ENCODE data around the gene NRL.

Gene NRL

GRCh38 chr14:24072881-24073877, 41.6 kb downstream of the NRL start:
- H3K4me3 ChIP-seq: no peak overlapping the region
- H3K27ac ChIP-seq: no peak overlapping the region

GRCh38 chr14:24072436-24072835, 42.3 kb downstream of the NRL start:
- H3K27ac ChIP-seq: no peak overlapping the region
- no peak overlapping the region for H3K4me3 ChIP-seq

- no peak overlapping the region for H3K4me3 ChIP-seq
- H3K27ac ChIP-seq: no peak overlapping the region
Measured at GRCh38 chr14:24071836-24072430, 42.8 kb downstream of the NRL start.

GRCh38 chr14:24071144-24071697, 43.5 kb downstream of the NRL start, which contains the start of gene CPNE6:
Gene CPNE6, plus strand, starts transcription at chr14:24071562. Its CDS starts 1,375 bp downstream, at chr14:24072937.
- Histone ChIP-seq H3K4me3 (no peak within 1 kb of the TSS), H3K27ac (no peak within 1 kb of the TSS)

DNA sequence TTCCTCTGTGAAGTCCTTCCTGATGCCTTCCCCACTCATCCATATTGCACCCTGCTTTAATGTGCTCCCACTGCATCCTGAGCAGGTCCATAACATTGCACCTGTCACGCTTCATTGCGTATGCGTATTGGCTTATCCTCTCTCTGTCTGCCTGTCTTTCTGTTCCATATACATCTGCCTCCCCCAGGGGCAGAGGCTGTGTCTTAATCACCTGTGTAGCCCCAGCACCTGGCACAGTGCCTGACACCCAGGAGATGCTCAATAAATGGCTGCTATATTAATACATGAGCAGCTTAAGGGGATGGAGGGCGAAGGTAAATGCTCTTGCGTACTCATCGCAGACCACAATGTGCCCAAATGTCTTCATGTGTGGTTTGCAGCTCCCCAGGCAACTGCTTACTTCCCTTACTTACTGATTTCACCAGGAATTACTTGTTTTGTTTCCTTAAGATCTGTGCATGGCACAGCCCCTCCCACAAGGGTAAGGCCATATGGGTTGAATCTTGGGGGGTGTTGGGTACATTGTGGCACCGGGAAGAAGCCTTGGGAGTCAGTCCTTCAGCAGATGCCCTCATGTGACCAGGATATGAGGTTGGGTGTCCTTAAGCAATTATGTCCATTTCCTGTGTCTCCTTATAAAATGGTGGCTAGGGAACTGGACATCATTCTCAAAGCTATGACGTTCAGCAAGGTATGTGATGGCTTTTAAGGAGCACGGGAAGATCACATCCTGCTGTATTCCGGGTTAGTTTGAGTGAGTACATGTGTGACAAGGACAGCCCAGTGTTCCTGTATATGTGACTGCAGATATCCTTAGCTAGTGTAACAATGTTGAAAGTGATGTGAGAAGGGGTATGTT, 44.2 kb downstream of the NRL start:
- no peak overlapping the region for H3K27ac ChIP-seq
- H3K4me3 ChIP-seq: no peak overlapping the region

- no peak overlapping the region for H3K27ac ChIP-seq
- no peak overlapping the region for H3K4me3 ChIP-seq
Measured at GRCh38 chr14:24069411-24069735, 45.4 kb downstream of the NRL start.

DNA sequence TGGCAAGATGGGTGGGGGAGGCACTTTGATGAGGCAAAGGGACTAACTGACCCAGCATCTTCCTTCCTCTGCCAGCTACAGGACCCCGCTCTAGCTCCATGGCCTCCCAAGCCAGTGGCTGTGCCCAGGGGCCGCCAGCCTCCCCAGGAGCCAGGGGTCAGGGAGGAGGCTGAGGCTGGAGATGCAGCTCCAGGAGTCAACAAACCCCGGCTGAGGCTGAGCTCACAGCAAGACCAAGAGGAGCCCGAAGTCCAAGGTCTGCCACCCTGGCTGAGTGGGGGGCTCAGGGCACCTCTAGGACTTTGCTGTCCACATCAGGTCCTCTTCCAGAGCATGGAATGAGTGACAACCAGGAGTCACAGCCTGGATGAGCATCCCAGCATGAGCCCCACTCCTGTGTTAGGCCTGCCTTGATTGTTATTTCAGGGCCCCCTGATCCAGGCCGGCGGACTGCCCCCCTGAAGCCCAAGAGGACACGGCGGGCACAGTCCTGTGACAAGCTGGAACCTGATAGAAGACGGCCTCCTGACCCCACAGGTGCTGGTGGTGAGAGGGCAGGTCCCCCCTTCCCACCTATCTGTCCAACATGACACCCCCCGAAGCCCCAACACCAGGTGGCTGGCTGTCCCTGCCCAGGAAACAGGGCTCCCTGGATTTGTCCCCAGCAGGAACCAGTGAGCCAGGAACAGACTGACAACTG, 45.9 kb downstream of the NRL start:
- H3K27ac ChIP-seq: no peak overlapping the region
- H3K4me3 ChIP-seq: no peak overlapping the region

GRCh38 chr14:24067133-24068082, 47.3 kb downstream of the NRL start:
- Histone ChIP-seq H3K27ac (no peak overlapping the region), H3K4me3 (no peak overlapping the region)

GRCh38 chr14:24066496-24067132, 48.1 kb downstream of the NRL start:
- H3K27ac ChIP-seq: no peak overlapping the region
- H3K4me3 ChIP-seq: no peak overlapping the region

DNA sequence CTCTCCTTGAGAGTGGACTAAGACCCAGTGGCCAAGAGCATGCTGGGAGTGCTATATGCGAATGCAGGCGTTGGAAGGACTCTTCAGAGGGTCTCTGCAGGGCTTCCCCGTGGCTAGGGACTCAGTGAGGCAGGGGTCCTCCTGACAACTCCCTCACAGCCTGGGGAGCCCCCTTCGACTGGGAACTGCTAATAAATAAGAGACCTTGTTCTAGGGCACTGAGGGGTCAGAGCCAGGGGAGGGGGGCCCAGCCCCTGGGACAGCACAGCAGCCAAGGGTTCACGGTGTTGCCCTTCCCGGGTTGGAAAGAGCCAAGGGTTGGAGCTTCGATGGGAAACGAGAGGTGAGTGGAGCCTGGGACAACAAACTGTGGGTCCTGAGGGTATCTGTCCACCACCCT, 49.3 kb downstream of the NRL start:
- Histone ChIP-seq H3K27ac (no peak overlapping the region), H3K4me3 (no peak overlapping the region)

DNA sequence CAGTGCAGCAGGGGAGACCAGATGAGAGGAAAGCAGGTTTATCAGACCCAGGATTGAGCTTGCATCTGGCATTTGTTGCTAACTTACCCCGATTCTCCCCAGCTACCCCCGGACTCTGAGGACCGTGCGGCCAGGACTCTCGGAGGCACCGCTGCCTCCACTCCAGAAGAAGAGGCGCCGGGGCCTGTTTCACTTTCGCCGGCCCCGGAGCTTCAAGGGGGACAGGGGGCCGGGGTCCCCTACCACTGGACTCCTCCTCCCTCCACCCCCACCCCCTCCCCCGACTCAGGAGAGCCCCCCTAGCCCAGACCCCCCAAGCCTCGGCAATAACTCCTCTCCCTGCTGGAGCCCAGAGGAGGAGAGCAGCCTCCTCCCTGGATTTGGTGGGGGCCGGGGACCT, 49.9 kb downstream of the NRL start:
- H3K4me3 ChIP-seq: no peak overlapping the region
- H3K27ac ChIP-seq: no peak overlapping the region

DNA sequence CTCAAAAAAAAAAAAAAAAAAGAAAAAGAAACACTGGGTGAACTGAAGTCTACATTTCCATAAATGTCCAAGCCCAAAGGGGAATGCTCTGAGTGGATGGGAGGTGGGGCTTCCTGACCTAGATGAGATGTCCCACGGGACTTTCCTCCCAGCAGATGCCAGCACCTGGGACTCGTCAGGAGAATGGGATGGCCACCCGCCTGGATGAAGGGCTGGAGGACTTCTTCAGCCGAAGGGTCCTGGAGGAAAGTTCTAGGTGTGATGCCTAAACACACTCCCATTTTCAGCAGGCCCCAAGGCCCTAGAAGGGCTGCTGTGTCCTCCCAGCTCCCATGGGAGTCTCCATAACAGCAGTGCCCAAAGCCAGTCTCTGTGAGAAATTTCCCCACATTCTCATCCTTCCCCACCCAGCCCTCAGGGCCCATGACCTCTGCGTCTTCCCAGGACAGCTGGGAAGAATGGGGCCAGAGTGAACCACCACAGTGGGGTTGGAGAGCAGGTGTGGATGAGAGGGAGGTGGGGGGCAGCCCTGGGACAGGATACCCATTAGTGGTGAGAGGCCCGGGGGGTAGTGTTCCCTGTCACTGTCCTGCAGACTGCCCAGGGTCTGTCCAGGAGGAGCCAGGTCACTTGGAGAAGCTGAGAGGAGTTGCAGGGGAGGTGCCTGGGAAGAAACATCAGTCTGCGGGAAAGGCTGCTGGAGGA, 50.5 kb downstream of the NRL start:
- H3K4me3 ChIP-seq: no peak overlapping the region
- H3K27ac ChIP-seq: no peak overlapping the region

- Histone ChIP-seq H3K4me3 (no peak overlapping the region), H3K27ac (no peak overlapping the region)
Measured at GRCh38 chr14:24063263-24063836, 51.4 kb downstream of the NRL start.

DNA sequence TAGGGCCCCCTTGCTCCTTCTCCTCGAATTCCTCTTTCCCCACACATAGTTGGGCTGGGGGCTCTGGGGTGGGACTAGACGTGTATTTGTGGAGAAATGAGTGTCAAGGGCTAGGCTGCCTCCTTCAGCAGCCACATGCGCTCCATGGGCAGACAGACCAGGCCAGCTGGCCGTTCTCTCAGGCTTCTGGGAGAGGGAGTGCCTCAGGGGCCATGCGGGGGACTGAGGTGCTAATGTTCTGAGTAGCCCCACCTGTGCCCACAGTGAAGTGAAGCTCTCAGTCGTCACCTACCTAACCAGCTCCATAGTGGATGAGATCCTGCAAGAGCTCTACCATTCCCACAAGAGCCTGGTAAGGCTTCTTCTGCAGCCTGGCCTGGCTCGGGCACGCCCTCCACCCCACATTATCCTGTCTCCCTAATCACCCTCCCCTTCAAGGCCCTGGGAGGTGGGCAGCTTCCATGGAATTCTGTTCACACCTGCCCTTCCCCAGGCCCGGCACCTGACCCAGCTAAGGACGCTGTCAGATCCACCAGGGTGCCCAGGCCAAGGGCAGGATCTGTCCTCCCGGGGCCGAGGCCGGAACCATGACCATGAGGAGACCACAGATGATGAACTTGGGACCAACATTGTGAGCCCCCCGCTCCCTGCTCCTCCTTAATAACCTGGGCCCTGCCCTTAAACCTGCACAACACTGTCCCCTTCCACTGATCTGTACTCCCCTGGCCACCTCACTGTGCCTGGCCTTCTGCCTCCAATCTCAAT, 52.4 kb downstream of the NRL start:
- Histone ChIP-seq H3K4me3 (no peak overlapping the region), H3K27ac (no peak overlapping the region)

- Histone ChIP-seq H3K4me3 (no peak overlapping the region), H3K27ac (no peak overlapping the region)
Measured at GRCh38 chr14:24060984-24061913, 53.5 kb downstream of the NRL start.

Data from skin epidermis (tissue), 12 donors.